ENCODE data around the gene UFM1.
"Not testable (repeated sequence)": the region's sequence is repeated elsewhere in the genome, so short reads cannot be mapped to it uniquely, and the experiment has no call there.

The UFM1 gene

GRCh38 chr13:38366954-38367645, 17.4 kb downstream of the UFM1 start:
- DNase-seq = no peak

- DNase-seq = no peak
These were observed 19.4 kb downstream of the UFM1 start for GRCh38 chr13:38369058-38369457.

- not testable (repeated sequence) for DNase-seq
These were observed 20.4 kb downstream of the UFM1 start for GRCh38 chr13:38370096-38370495.

- no peak for DNase-seq
These were observed 23.3 kb downstream of the UFM1 start for GRCh38 chr13:38372820-38373383.

GRCh38 chr13:38376546-38376945, 26.9 kb downstream of the UFM1 start:
- no peak for DNase-seq

GRCh38 chr13:38381890-38382289, 32.2 kb downstream of the UFM1 start:
- DNase-seq = no peak

- DNase-seq = no peak
These were observed 33.3 kb downstream of the UFM1 start for GRCh38 chr13:38382946-38383345.

- no peak for DNase-seq
These were observed 34.5 kb downstream of the UFM1 start for GRCh38 chr13:38384171-38384570.

- DNase-seq = no peak
These were observed 35.7 kb downstream of the UFM1 start for GRCh38 chr13:38385153-38385891.

- no peak for DNase-seq
These were observed 36.8 kb downstream of the UFM1 start for GRCh38 chr13:38386421-38386820.

GRCh38 chr13:38391341-38391740, 41.7 kb downstream of the UFM1 start:
- no peak for DNase-seq

- no peak for DNase-seq
These were observed 45.3 kb downstream of the UFM1 start for GRCh38 chr13:38394777-38395496.

- DNase-seq = no peak
These were observed 45.8 kb downstream of the UFM1 start for GRCh38 chr13:38395497-38395788.

GRCh38 chr13:38398711-38399493, 49.3 kb downstream of the UFM1 start:
- no peak for DNase-seq

GRCh38 chr13:38399535-38399934, 49.9 kb downstream of the UFM1 start:
- no peak for DNase-seq

- DNase-seq = no peak
These were observed 51.6 kb downstream of the UFM1 start for GRCh38 chr13:38401276-38401675.

- DNase-seq = no peak
These were observed 55.6 kb downstream of the UFM1 start for GRCh38 chr13:38405216-38405615.

GRCh38 chr13:38409771-38410170, 60.1 kb downstream of the UFM1 start:
- DNase-seq = no peak

GRCh38 chr13:38412266-38412665, 62.6 kb downstream of the UFM1 start:
- no peak for DNase-seq
